HG03095 (cell line): ENCODE results near the gene SDK2.
A peak's percentile ranks its signal among the peaks of the same experiment; 100 is the strongest.

ENCODE experiments used
- ATAC-seq: cut with Tn5 transposase; IDR thresholded peaks from one replicate; pipeline ENCODE4 v1.9.1; 2021; ENCODE audit warnings: moderate library complexity; ENCODE audit not compliant: unreplicated experiment

SDK2 gene

GRCh38 chr17:73612031-73612472 lies 32.2 kb downstream of the SDK2 start:
- no peak for ATAC-seq

GRCh38 chr17:73611630-73612029 lies 32.6 kb downstream of the SDK2 start:
- no peak for ATAC-seq

GRCh38 chr17:73610331-73610911 lies 33.8 kb downstream of the SDK2 start:
- ATAC-seq: no peak

GRCh38 chr17:73609758-73610157 lies 34.5 kb downstream of the SDK2 start:
- ATAC-seq: no peak

- no peak for ATAC-seq
These were observed 35.2 kb downstream of the SDK2 start for GRCh38 chr17:73609060-73609459.

- no peak for ATAC-seq
These were observed 38.8 kb downstream of the SDK2 start for GRCh38 chr17:73605444-73605843.

GRCh38 chr17:73604476-73604875 lies 39.8 kb downstream of the SDK2 start:
- ATAC-seq: no peak

- ATAC-seq: no peak
These were observed 40.3 kb downstream of the SDK2 start for GRCh38 chr17:73603971-73604370.

- no peak for ATAC-seq
These were observed 44.0 kb downstream of the SDK2 start for GRCh38 chr17:73600103-73600871.

- ATAC-seq: no peak
These were observed 44.6 kb downstream of the SDK2 start for GRCh38 chr17:73599599-73599998.

- no peak for ATAC-seq
These were observed 46.0 kb downstream of the SDK2 start for GRCh38 chr17:73598212-73598611.

- ATAC-seq: no peak
These were observed 48.3 kb downstream of the SDK2 start for GRCh38 chr17:73595931-73596330.

GRCh38 chr17:73595479-73595878 lies 48.8 kb downstream of the SDK2 start:
- no peak for ATAC-seq

GRCh38 chr17:73595068-73595467 lies 49.2 kb downstream of the SDK2 start:
- ATAC-seq: no peak

- ATAC-seq: no peak
These were observed 49.6 kb downstream of the SDK2 start for GRCh38 chr17:73594598-73594997.

- no peak for ATAC-seq
These were observed 50.2 kb downstream of the SDK2 start for GRCh38 chr17:73594025-73594424.

GRCh38 chr17:73593249-73593965 lies 50.8 kb downstream of the SDK2 start:
- ATAC-seq: no peak

- no peak for ATAC-seq
These were observed 51.7 kb downstream of the SDK2 start for GRCh38 chr17:73592501-73592961.

- ATAC-seq: no peak
These were observed 52.2 kb downstream of the SDK2 start for GRCh38 chr17:73592079-73592415.

GRCh38 chr17:73591296-73592078 lies 52.8 kb downstream of the SDK2 start:
- peak; percentile 63 for ATAC-seq

- no peak for ATAC-seq
These were observed 54.8 kb downstream of the SDK2 start for GRCh38 chr17:73589363-73589980.
